MM.1S (cell line): ENCODE data around the gene AHSG.

ENCODE experiments used
- CTCF ChIP-seq: fragments of 300-600 bp; sonication (generic); IDR thresholded peaks from 2 replicates; pipeline ENCODE4 v1.5.1; 2016; ENCODE audit warnings: antibody characterized with exemption, low read length, mixed read lengths
- EZH2phosphoT487 ChIP-seq: fragments of 300-600 bp; sonication (generic); IDR thresholded peaks from 2 replicates; pipeline ENCODE4 v1.6.1; 2018; ENCODE audit warnings: antibody characterized with exemption, low read length

DNA sequence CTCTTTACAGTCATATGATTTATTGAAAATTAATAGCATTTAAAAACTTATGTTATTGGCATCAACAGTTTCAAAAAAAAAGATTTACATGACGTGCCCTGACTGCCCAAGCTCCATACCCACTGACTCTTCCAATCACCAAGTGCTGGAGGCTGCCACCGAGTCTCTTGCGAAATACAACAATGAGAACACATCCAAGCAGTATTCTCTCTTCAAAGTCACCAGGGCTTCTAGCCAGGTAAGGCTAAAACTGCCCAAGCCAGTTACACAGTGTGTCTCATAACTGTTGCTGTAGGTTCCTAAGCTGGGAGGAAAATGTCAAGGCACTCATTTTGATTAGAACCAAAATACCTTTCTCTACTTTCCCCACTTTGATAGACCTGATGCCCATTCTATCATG is 31.8 kb downstream of the AHSG start:
- TF ChIP-seq CTCF, result no peak
- TF ChIP-seq EZH2phosphoT487, result no peak
